Naive B cell (primary cell): ENCODE results near the gene STT3B. TPM values are rescaled to one million over a fixed set of nuclear protein-coding genes. Genes with fewer than 3 reads are reported as not detected.

ENCODE experiments used
- ATAC-seq, 2 donors: fragments of 150-1000 bp; cut with Tn5 transposase; 2 replicates each; pipeline ENCODE4 v1.10.0; 2021; ENCODE audit warnings: low read depth in 2 of 2, mild to moderate bottlenecking in 2 of 2, moderate library complexity in 2 of 2
- DNase-seq: peaks from one replicate; pipeline ENCODE4 v3.0.0; 2022
- H3K27ac Mint-ChIP-seq, 6 donors: one replicate each; pipeline ENCODE4 v1.8.0; 2020 to 2022; ENCODE audit warnings: mild to moderate bottlenecking in 6 of 6, mixed read lengths in 6 of 6, moderate library complexity in 5 of 6, inconsistent platforms in 2 of 6
- H3K27me3 Mint-ChIP-seq, 3 donors: one replicate each; pipeline ENCODE4 v1.8.0; 2021 to 2022; ENCODE audit warnings: mixed read lengths in 3 of 3, mild to moderate bottlenecking in 1 of 3
- H3K36me3 Mint-ChIP-seq, 2 donors: one replicate each; pipeline ENCODE4 v1.8.0; 2020 to 2022; ENCODE audit warnings: mixed read lengths in 2 of 2, inconsistent platforms in 1 of 2, mild to moderate bottlenecking in 1 of 2
- H3K4me1 Mint-ChIP-seq, 3 donors: one replicate each; pipeline ENCODE4 v1.8.0; 2020 to 2022; ENCODE audit warnings: mixed read lengths in 3 of 3, inconsistent platforms in 1 of 3, mild to moderate bottlenecking in 1 of 3, moderate library complexity in 1 of 3
- H3K4me3 Mint-ChIP-seq, 8 donors: one replicate each; pipeline ENCODE4 v1.8.0; 2020 to 2022; ENCODE audit warnings: mild to moderate bottlenecking in 8 of 8, mixed read lengths in 8 of 8, moderate library complexity in 8 of 8, inconsistent platforms in 2 of 8
- H3K9me3 Mint-ChIP-seq, 7 donors: one replicate each; pipeline ENCODE4 v1.8.0; 2020 to 2022; ENCODE audit warnings: mixed read lengths in 7 of 7, mild to moderate bottlenecking in 5 of 7, inconsistent platforms in 2 of 7, moderate library complexity in 1 of 7
- polyA plus RNA-seq, 6 donors: library from polyadenylated mRNA; unstranded; fragments of 300-500 nt; fragmentation: Illumina TruSeq; gene quantifications; one replicate each; pipeline ENCODE4 v1.2.3, GENCODE V29; 2021; ENCODE audit warnings: low read depth in 6 of 6

STT3B gene
- polyA plus RNA-seq, 6 donors from 2014 or later = 58.0 to 80.3 (median 67.7) TPM

GRCh38 chr3:31568649-31569048 is 35.9 kb downstream of the STT3B start:
- Mint-ChIP-seq H3K9me3 (no peaks in the 10 kb centered on the region), H3K4me3 (no peak overlapping the region), H3K36me3 (no peaks in the 10 kb centered on the region), H3K27me3 (no peaks in the 10 kb centered on the region), H3K27ac (no peak overlapping the region), H3K4me1 (peaks cover 48 to 68% (median 65%) of the 10 kb centered on the region in 3 donors)
- DNase-seq (no peak), ATAC-seq (no peak)

GRCh38 chr3:31571325-31571724 is 38.6 kb downstream of the STT3B start:
- Mint-ChIP-seq H3K36me3 (no peaks in the 10 kb centered on the region), H3K27ac (peak overlapping the region in 1 of 6 donors; percentile 34), H3K4me3 (no peak overlapping the region), H3K4me1 (peaks cover 41 to 48% (median 44%) of the 10 kb centered on the region in 3 donors), H3K9me3 (no peaks in the 10 kb centered on the region), H3K27me3 (no peaks in the 10 kb centered on the region)
- DNase-seq = no peak
- no peak for ATAC-seq

- Mint-ChIP-seq H3K36me3 (no peaks in the 10 kb centered on the region), H3K9me3 (no peaks in the 10 kb centered on the region), H3K4me1 (peaks cover 31 to 37% (median 36%) of the 10 kb centered on the region in 3 donors), H3K27ac (no peak overlapping the region), H3K27me3 (no peaks in the 10 kb centered on the region), H3K4me3 (no peak overlapping the region)
- DNase-seq = no peak
- peak; percentile 29 to 34 for ATAC-seq
Measured at GRCh38 chr3:31572236-31573004, 39.7 kb downstream of the STT3B start.

GRCh38 chr3:31573036-31573779 is 40.5 kb downstream of the STT3B start:
- ATAC-seq = peak; percentile 81 to 83
- DNase-seq = no peak
- no peak overlapping the region for H3K4me3 Mint-ChIP-seq
- H3K9me3 Mint-ChIP-seq = no peaks in the 10 kb centered on the region
- peaks cover 28 to 37% (median 37%) of the 10 kb centered on the region in 3 donors for H3K4me1 Mint-ChIP-seq
- peaks cover 3 to 6% of the 10 kb centered on the region in 2 donors for H3K36me3 Mint-ChIP-seq
- H3K27ac Mint-ChIP-seq = no peak overlapping the region
- no peaks in the 10 kb centered on the region for H3K27me3 Mint-ChIP-seq

GRCh38 chr3:31575448-31575847 is 42.7 kb downstream of the STT3B start:
- Mint-ChIP-seq H3K36me3 (peaks cover 10 to 12% of the 10 kb centered on the region in 2 donors), H3K27ac (peak overlapping the region in 3 of 6 donors; percentile 0 to 74 (median 26)), H3K9me3 (no peaks in the 10 kb centered on the region), H3K27me3 (no peaks in the 10 kb centered on the region), H3K4me3 (peak overlapping the region in 2 of 8 donors; percentile 12 to 19), H3K4me1 (peaks cover 24 to 27% (median 26%) of the 10 kb centered on the region in 3 donors)
- DNase-seq (no peak), ATAC-seq (peak in 1 of 2 donors; percentile 22)

GRCh38 chr3:31576521-31576920 is 43.8 kb downstream of the STT3B start:
- H3K27ac Mint-ChIP-seq = no peak overlapping the region
- H3K27me3 Mint-ChIP-seq = no peaks in the 10 kb centered on the region
- ATAC-seq (no peak), DNase-seq (no peak)
- no peaks in the 10 kb centered on the region for H3K9me3 Mint-ChIP-seq
- H3K4me3 Mint-ChIP-seq = no peak overlapping the region
- H3K4me1 Mint-ChIP-seq = peaks cover 15 to 21% (median 16%) of the 10 kb centered on the region in 3 donors
- peaks cover 12 to 13% of the 10 kb centered on the region in 2 donors for H3K36me3 Mint-ChIP-seq

- H3K4me1 Mint-ChIP-seq = peaks cover 22 to 27% (median 22%) of the 10 kb centered on the region in 3 donors
- no peak for ATAC-seq
- no peaks in the 10 kb centered on the region for H3K27me3 Mint-ChIP-seq
- peak overlapping the region in 1 of 6 donors; percentile 19 for H3K27ac Mint-ChIP-seq
- H3K9me3 Mint-ChIP-seq = no peaks in the 10 kb centered on the region
- H3K4me3 Mint-ChIP-seq = no peak overlapping the region
- no peak for DNase-seq
- H3K36me3 Mint-ChIP-seq = peaks cover 12 to 19% of the 10 kb centered on the region in 2 donors
Measured at GRCh38 chr3:31577232-31577631, 44.5 kb downstream of the STT3B start.

GRCh38 chr3:31579828-31580227 is 47.1 kb downstream of the STT3B start:
- Mint-ChIP-seq H3K36me3 (peaks cover 27 to 32% of the 10 kb centered on the region in 2 donors), H3K4me1 (peaks cover 24 to 37% (median 34%) of the 10 kb centered on the region in 3 donors), H3K27ac (peak overlapping the region in 1 of 6 donors; percentile 30), H3K27me3 (no peaks in the 10 kb centered on the region), H3K4me3 (no peak overlapping the region), H3K9me3 (no peaks in the 10 kb centered on the region)
- DNase-seq (no peak), ATAC-seq (no peak)

- peaks cover 32 to 40% of the 10 kb centered on the region in 2 donors for H3K36me3 Mint-ChIP-seq
- H3K9me3 Mint-ChIP-seq = peaks cover 0 to 3% (median 0%) of the 10 kb centered on the region in 7 donors
- H3K27me3 Mint-ChIP-seq = no peaks in the 10 kb centered on the region
- no peak for ATAC-seq
- peak overlapping the region in 2 of 6 donors; percentile 67 to 72 for H3K27ac Mint-ChIP-seq
- H3K4me3 Mint-ChIP-seq = no peak overlapping the region
- peaks cover 24 to 34% (median 29%) of the 10 kb centered on the region in 3 donors for H3K4me1 Mint-ChIP-seq
- no peak for DNase-seq
Measured at GRCh38 chr3:31580645-31581044, 47.9 kb downstream of the STT3B start.

- no peaks in the 10 kb centered on the region for H3K27me3 Mint-ChIP-seq
- ATAC-seq = no peak
- H3K36me3 Mint-ChIP-seq = peaks cover 42 to 50% of the 10 kb centered on the region in 2 donors
- H3K27ac Mint-ChIP-seq = peak overlapping the region in 1 of 6 donors; percentile 8
- H3K4me1 Mint-ChIP-seq = peaks cover 24 to 34% (median 29%) of the 10 kb centered on the region in 3 donors
- no peak for DNase-seq
- H3K4me3 Mint-ChIP-seq = no peak overlapping the region
- H3K9me3 Mint-ChIP-seq = peaks cover 0 to 6% (median 0%) of the 10 kb centered on the region in 7 donors
Measured at GRCh38 chr3:31581660-31582059, 48.9 kb downstream of the STT3B start.

GRCh38 chr3:31589228-31589627 is 56.5 kb downstream of the STT3B start:
- peaks cover 10 to 62% (median 34%) of the 10 kb centered on the region in 7 donors for H3K9me3 Mint-ChIP-seq
- ATAC-seq (no peak), DNase-seq (no peak)
- H3K36me3 Mint-ChIP-seq = peaks cover 71 to 86% of the 10 kb centered on the region in 2 donors
- H3K27ac Mint-ChIP-seq = no peak overlapping the region
- peak overlapping the region in 1 of 8 donors; percentile 2 for H3K4me3 Mint-ChIP-seq
- no peaks in the 10 kb centered on the region for H3K27me3 Mint-ChIP-seq
- peaks cover 6 to 12% (median 11%) of the 10 kb centered on the region in 3 donors for H3K4me1 Mint-ChIP-seq

GRCh38 chr3:31590650-31591049 is 57.9 kb downstream of the STT3B start:
- no peak for ATAC-seq
- Mint-ChIP-seq H3K27me3 (no peaks in the 10 kb centered on the region), H3K4me3 (no peak overlapping the region), H3K9me3 (peaks cover 10 to 62% (median 31%) of the 10 kb centered on the region in 7 donors), H3K36me3 (peaks cover 73 to 89% of the 10 kb centered on the region in 2 donors), H3K4me1 (peaks cover 11 to 19% (median 15%) of the 10 kb centered on the region in 3 donors), H3K27ac (no peak overlapping the region)
- no peak for DNase-seq

GRCh38 chr3:31592764-31593163 is 60.0 kb downstream of the STT3B start:
- H3K4me3 Mint-ChIP-seq = no peak overlapping the region
- ATAC-seq (no peak), DNase-seq (no peak)
- H3K9me3 Mint-ChIP-seq = peaks cover 10 to 56% (median 31%) of the 10 kb centered on the region in 7 donors
- peaks cover 17 to 27% (median 23%) of the 10 kb centered on the region in 3 donors for H3K4me1 Mint-ChIP-seq
- H3K36me3 Mint-ChIP-seq = peaks cover 64 to 77% of the 10 kb centered on the region in 2 donors
- peak overlapping the region in 2 of 6 donors; percentile 15 to 52 for H3K27ac Mint-ChIP-seq
- no peaks in the 10 kb centered on the region for H3K27me3 Mint-ChIP-seq
